CMK (cell line): Measurements from ENCODE around the gene COPZ1.
"Not testable (repeated sequence)": the region's sequence is repeated elsewhere in the genome, so short reads cannot be mapped to it uniquely, and the experiment has no call there.

Experiments used
- DNase-seq: peaks from one replicate; pipeline ENCODE4 v3.0.0-alpha.2; 2010; ENCODE audit warnings: low read depth

The COPZ1 gene

DNA sequence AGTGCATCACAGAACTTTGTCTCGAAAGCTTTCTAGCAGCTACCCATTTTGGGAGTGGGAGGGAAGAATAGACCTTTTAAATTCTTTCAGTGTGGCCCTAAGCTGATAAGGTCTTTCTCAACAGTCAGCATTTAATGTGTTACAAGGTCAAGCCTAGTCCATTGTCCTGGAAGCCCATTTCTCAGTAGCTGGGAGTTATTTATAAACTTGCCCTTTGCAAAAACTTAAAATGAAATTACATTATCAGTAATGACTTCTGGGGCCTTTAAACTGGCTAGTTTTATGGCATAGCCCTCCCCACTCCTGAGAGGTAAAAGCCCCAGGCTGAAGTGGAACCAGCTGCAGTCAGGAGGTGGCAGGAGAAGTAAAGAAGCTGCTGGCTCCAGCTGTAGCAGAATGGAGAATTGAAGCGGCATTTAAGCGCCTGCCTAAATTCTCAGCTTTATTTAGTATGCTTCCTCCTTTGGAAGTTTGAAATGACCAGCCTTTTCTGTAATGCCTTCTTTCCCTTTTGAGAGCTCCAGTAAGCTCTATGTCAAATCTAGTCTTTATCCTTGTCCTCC lies 12.4 kb downstream of the COPZ1 start:
- DNase-seq: no peak

DNA sequence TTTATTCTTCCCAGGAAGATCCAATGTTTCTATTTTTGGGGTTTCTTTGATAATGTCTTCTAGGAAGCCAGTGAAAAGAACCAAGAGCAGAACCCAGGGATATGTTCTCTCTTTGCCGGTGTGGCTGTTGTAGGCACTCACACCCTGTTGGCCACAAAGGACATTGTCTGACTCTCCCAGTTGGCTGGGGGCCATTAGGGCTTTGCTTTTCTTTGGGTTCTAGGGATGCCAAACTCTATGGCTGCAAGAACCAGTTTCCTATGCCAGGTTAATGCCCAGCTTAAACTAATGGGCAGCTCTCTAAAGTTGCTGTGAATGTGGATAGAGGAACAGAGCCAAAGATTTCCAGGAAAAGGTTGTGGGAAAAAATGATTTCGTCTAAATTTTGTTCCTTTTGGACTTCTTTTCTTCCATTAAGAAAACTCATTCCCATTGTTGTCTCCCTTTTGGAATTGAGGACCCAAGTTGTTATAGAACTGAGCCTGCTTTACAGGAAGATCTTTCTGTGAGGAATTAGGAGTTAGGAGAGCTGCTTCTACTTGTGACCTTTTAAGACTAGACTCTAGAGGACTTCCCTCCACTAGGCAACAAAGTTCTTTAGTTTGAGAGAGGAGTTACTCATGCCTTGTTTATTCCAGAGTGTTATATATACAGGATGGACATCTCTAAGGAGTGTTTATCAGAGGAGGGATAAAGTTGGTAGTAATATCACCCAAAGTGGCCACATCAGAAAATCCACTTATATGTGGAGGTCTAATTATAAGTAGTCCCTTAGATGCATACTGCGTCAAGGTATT lies 13.1 kb downstream of the COPZ1 start:
- no peak for DNase-seq

DNA sequence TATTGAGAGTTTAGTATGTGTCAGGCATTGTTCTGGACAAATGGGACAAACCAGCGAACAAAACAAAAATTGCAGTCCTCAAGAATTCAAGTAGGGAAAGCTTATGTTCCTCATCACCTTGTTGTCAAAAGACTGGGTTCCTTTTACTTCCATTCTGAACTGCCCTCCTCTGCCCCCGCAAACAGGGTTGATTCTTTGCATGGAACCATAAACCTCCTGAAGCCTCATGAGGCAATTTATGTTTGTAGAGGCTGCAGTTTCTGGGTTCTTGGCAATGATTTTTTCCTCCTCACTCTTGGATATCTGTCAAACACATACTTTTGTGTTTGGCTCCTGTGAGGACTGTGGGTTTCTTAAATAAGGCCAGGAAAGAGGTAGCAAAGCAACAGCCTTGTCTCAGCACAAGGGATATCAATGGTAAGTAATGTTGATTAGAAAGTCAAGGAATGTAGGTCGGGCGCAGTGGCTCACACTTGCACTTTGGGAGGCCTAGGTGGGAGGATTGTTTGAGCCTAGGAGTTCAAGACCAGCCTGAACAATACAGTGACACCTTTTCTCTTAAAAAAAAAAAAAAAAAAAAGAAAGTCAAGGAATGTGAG lies 13.9 kb downstream of the COPZ1 start:
- no peak for DNase-seq

DNA sequence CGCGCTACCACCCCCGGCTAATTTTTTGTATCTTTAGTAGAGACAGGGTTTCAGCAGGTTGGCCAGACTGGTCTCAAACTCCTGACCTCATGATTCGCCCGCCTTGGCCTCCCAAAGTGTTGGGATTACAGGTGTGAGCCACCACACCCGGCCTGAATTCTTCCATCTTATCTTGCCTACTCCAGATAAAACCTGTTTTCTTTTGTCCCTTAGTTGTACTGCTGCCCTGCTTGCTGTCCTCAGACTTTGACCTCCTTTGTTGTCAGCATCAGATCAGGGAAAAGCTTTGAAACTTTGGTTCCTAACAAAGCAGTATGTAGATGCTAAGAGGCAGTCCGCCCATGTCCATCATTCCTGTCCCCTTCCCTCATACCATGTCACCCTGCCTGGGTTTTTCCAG lies 15.9 kb downstream of the COPZ1 start:
- no peak for DNase-seq

DNA sequence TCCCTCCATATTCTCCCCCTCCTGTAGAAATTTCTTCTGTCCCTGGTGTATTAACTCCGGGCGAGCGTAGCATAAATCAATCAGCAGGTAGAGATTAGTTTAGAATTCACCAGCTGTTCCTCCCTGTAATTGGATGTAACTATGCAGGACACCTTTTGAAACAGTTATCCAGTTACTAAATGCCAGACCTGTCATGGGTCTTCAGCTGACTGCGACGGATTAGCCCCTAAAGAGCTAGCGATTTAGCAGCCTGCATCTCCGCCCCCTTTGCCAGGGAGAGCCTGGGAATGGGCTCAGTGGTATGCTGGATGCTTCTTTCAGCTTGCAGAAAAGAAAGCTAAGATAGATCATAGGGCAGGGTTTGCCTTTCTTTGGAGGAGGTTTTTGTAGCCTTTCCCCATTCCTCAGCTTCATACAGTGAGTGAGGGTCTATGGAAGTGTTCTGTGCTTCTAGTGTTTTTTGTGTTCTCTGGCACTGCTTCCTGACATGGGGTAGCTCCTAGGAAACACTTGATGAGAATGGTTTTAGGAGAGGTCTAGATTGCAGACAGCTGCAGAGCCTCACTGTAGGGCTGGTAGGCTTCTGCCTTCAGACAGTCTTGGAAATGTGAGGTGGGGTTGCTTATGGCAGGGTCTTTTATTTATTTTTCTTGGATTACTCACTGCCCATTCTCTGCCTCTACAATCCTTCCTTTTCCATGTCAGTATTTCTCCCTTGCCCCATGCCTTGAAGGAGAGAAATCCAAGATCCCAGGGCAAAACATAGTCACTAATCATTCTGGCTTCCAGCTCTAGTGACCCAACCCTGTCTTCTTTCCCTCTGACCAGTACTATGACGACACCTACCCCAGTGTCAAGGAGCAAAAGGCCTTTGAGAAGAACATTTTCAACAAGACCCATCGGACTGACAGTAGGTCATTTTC lies 16.7 kb downstream of the COPZ1 start:
- DNase-seq: no peak

DNA sequence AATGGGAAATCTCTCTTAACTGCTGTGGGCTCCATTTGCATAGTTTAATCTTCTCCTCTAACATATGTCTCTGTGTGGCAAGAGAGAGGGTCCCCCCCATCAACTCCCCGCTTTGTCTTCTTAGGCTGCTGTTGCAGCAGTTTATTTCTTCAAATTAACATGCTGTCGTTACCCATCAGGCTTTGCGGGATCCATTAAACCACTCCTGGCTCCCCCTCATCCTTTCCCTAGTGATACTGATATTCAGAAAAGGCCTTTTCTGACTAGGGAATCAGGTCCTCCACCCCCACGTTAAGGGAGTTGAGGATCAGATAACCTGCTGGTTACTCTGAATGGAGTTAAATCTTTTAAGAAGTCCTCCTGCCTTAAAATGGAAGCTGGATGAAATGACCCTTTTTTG lies 24.1 kb downstream of the COPZ1 start:
- no peak for DNase-seq

DNA sequence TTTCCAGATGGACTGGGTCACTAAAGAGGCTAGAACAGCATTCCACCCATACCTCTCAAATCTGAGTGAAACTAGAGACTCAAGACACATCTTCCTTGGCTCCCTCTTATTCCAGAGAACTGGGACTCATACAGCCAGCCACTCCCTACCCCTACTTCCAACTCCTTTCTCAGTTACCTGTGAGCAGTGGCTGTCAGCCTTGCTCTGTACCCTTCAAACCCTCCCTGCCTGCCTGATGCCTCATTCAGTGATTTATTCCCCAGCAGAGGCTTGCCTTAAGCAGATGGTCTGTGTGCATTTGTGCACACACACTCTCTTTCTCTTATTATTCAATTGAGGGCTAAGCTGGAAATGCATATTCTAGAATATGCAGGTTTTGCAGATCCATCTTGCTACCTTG lies 24.7 kb downstream of the COPZ1 start:
- no peak for DNase-seq

DNA sequence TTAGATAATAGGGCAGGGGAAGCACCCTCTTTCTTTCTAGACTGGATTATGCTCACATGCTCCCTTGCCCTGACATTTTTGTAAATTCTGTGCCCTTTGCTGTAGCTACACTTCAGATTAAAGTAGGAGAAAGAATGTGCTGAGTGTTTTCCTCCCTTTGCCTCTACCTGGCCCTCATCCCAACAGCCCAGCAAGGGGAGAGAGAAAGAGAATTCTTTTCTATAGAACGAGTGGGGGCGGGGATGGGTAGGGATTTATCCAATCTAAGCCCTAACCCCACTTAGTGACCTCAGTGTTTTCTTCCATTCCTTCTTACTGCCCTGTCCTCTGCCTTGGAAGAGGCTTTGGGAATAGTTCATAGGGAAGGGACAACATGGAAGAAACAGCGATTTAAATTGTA lies 25.8 kb downstream of the COPZ1 start:
- DNase-seq: no peak

DNA sequence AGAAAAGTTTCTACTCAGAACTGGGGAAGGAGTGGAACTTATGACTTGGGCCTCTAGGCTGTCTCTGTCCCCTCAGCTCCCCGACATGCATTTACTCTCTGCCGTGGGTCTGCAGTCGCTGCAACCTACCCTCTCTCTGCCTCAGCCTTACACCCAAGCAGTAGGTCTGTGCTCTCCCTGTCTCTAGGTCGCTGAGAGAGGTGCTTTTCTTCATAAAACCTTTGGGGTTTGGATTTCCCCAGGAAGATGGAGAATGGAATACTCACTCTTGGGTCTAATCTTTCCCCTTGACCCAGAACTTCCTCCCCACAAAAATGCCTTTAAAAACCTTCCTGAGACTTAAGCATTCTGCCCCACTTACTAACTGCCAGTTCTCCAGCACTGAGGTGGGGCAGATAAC lies 26.4 kb downstream of the COPZ1 start:
- DNase-seq: no peak

DNA sequence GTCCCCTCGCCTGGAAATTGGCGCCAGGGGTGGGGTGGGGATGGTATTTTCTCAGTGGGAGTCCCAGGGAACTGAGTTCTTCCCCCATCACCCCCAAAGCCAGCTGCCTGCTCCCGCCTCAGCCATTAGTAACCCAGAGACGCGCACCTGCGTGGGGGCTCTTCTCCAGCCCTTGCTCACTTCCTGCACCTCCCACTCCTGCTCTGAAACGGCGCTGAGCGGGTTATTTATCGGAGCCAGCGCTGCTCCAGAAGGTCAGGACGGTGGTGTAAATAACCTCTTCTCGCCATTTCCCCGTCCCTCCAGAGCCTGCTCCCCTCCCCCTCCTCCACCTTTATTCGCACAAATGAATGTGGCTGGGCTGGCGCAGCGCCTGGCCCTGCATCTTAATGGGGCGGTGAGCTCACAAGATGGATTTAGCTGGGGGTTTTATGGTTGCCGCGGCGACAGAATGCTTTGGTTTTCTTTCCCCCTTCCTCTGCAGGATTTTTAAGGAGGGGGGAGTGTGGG lies 27.1 kb downstream of the COPZ1 start:
- DNase-seq: no peak

DNA sequence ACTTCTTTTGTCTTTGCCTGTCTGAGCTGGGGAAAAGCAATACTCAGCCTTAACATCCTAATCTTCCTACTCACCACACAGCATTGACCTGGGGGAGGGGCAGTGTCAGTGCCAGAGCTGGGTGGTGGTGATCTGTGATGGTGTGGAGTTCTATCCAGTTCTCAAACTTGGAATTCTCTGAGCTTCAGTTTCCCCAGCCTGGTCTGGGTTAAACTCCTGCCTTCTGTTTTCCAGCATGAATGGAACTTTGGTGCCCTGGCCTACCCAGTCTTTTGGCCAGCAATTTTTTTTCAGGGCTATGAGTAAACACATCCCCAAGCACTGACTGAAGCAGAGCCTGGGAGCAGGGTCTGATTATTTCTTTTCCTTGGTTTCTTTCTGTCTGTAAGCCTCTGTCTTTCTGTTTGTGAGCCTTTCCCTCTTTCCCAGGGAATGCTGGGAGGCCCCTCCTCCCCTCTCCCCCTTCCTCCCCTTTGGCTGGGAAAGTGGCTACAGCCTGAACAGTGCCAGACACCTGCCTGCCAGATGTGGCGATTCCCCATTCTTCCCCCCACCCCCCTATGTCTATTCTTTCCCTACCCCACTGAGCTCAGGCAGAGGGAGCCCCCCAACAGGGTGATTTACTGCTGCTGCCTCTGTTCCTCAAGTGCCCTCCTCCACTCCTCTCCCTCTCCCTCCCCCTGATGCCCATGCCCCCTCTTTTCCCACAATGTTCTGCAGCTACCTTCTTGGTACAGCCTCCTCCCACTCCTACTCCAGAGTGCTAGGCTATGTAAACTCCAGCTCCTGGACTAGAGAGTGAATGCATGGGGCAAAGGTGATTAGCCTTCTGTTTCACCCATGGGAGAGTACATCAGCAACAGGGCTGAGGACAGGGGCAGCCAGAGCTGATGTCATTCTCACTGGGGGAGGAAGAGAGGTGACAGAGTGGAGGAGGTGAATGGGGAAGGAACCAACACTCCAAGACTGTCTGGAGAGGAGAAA lies 28.3 kb downstream of the COPZ1 start:
- no peak for DNase-seq

DNA sequence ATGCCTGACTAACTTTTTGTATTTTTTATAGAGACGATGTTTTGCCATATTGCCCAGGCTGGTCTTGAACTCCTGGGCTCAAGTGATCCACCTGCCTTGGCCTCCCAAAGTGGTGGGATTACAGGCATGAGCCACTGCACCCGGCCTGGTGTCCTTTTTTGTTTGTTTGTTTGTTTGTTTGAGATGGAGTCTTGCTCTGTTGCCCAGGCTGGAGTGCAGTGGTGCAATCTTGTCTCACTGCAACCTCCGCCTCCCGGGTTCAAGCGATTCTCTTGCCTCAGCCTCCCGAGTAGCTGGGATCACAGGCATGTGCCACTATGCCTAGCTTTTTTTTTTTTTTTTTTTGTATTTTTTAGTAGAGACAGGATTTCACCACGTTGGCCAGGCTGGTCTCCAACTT lies 29.3 kb downstream of the COPZ1 start:
- not testable (repeated sequence) for DNase-seq

DNA sequence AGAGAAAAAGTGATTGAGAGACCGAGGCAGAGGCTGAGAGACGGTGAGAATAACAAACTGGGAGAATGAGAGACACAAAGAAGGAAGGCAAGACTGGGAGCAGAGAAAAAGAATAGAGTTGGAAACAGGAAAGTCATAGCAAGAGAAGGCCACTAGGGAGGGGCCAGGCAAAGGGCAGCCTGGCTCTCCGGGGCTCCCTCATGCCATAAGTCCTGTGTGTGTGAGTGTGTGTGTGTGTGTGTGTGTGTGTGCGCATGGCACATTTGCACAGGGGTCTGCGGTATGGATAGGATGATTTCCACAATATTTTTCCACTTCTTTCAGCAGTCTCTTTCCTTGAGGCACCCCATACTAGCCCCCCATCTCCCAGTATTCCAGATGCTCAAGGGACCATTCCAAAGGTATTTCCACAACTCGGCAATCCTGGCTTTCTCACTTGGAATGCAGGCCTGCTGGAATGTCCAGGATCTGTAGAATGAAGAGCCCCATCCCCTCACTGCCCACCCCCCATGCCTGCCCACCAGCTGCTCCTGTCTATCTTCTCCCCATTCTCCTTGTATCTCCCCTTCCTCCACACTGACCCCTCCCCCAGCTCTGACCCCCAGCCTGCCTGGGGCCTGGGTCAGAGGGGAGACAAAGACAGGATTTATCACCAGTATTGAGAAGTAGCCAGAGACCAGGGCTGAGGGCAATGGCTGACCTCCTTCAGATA lies 30.3 kb downstream of the COPZ1 start:
- DNase-seq: no peak

DNA sequence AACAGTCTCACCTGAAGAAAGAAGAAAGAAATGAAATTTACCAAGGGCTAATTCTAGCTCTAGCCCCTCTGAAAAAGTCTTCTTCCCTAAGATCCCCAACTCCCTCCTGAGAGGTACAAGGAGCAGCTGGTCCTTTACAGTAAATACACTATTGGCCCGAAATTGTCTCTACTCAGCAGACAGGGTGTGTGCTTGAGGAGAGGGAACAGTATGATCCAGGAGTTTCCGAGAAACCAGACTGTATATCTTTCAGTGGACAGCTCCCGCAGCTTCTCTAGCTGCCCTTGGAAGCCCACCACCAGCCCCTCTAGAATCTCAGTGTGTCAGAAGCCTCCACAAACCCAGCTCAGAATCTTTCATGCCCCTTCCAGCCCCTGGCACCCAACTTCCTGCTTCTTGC lies 31.3 kb downstream of the COPZ1 start:
- no peak for DNase-seq

DNA sequence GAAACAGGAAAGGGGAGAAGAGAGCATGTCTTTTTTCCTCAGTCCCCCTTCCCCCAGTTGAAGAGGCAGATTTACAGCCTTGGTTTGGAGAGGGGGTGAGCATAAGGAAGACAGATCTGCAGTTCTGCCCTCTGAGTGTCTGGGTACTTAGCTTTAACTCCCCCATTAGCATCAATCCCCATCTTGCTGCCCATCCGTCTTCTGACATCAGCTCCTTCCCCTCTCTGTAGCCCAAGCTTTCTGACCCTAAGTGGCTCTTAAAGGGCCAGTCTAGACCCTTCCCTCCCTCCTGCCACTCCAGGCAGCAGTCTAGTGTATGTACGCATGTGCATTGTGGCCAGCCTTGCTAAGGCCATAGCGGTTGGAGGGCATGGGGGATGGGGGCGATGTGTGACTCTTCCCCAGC lies 32.0 kb downstream of the COPZ1 start:
- no peak for DNase-seq

DNA sequence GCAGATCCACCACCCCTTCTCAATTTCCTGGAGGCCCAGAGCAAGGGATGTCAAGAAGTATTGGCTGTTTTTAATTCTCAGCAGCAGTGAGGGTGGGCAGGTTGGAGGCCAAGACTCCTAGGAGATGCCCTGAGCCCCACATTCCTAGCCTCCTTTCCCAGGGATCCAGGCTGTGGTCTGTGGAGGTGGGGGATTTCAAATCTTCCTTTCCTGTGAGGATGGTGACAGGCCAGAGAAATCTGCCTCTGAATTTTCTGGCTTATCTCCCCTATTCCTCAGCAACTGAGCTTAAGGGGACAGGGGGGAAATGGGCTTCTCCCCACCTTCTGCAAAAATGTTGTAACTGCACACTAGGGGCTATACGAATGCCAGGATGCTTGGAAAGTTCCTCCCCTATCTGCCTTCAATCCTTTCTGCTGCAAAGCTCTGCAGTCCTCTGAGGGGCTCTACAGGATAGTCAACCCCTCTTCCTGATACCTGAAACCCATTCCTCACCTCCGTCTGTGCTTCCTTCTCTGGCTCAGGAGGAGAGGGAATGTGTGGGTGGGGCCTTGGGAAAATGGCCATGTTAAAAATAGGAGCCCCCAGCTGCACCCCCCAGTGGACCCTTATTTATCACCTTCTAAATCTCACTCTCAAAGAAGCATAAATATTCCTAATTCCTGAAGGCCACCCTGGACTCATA lies 32.7 kb downstream of the COPZ1 start:
- no peak for DNase-seq

DNA sequence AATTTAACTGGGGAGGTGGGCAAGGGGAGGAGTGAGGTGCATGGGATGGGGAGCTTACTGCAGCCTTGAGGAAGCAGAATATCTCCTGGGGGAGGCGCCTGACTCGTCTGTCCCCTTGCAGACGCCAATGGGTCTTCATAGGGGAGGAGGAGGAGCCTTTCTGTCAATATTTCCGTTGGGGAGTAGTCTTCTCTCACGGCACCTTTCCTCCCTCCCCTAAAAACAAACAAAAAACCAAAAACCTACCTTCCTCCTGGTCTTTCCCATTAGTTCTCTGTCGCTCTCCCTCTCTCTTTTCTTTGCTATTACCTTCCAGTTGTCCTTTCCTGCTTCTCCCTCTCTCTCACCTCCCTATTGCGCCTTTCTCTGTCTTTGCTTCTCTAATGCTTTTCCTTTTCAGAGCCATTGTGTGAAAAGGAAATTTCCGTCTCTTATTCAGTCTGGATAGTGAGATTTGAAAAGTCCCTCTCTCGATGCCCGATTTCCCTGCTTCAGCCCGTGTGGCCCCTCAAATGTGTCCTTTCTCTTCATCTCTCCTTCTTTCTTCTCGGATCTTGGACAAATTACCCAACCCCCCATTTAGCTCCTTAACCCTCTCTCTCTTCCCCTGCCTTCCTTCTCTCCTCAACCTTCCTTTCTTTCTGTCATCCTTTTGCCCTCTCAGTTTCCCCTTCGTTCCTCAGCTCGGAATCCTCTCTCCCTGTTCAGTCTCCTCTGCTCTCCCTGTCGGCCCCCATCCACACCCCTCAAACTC lies 33.4 kb downstream of the COPZ1 start:
- no peak for DNase-seq

DNA sequence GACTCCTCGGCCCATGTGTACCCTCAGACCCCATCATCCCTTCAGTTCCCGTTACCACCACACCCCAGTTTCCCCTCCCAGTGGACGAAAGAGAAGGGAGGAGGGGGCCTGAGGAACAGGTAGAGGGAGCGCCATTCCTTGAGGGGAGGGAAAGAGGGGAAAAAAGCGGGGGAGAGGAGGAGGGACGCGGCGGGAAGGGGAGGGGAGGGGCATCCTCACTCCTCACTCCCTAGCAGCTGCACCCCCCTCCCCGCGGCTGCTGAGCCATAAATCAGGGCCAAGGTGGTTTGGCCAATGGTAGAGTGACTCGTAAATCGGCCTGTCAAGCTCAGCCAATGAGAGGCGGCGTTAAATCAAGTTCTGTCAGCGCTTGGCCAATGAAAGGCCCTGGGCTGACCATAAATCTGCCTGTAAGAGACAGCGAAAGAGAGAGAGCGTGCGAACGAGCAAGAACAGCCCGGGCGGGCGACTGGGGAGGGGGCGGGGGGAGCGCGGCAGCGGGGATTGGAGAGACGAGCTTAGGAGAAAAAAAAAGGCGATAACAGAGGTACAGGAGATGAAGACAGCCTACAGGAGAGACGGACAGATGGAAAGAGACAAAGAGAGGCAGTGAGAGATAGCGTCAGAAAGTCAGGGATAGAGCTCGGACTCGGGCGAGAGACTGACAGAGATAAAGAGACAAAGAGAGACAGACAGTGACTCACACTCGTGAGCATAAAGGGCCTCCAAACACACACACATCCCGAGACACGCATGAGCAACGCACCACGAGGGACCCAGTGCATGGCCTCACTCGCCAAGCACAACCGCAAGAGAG lies 34.2 kb downstream of the COPZ1 start:
- DNase-seq: peak; percentile 93
